Right lobe of liver (tissue), 6 donors: ENCODE results near the gene SRCIN1. TPM values are rescaled to one million over a fixed set of nuclear protein-coding genes. Genes with fewer than 3 reads are reported as not detected.
"Not testable (repeated sequence)": the region's sequence is repeated elsewhere in the genome, so short reads cannot be mapped to it uniquely, and the experiment has no call there.

Experiments used
- ATAC-seq, 4 donors: fragments of 200-7000 bp; cut with Tn5 transposase; one replicate each; pipeline ENCODE4 v1.9.1; 2020; ENCODE audit warnings: mild to moderate bottlenecking in 4 of 4, moderate library complexity in 4 of 4
- DNase-seq, 3 donors: peaks; one replicate each; pipeline ENCODE4 v3.0.0-alpha.2; 2020
- H3K27ac ChIP-seq, 3 donors: fragments of 200-600 bp; one replicate each; pipeline ENCODE4 v1.8.0; 2022
- H3K27me3 ChIP-seq, 2 donors: fragments of 200-600 bp; one replicate each; pipeline ENCODE4 v1.8.0; 2022
- H3K36me3 ChIP-seq, 4 donors: fragments of 200-600 bp; sonication (generic) in 1 of 4; one replicate each; pipeline versions ENCODE4 v1.5.1 to v1.8.0; 2017 to 2022; ENCODE audit warnings: control low read depth in 1 of 4
- H3K4me1 ChIP-seq, 4 donors: fragments of 200-600 bp; sonication (generic) in 1 of 4; one replicate each; pipeline versions ENCODE4 v1.5.1 to v1.8.0; 2017 to 2022; ENCODE audit warnings: control low read depth in 1 of 4
- H3K4me3 ChIP-seq, 3 donors: fragments of 200-600 bp; one replicate each; pipeline ENCODE4 v1.8.0; 2022
- H3K9me3 ChIP-seq, 4 donors: fragments of 200-600 bp; sonication (generic) in 1 of 4; one replicate each; pipeline versions ENCODE4 v1.5.1 to v1.8.0; 2017 to 2022; ENCODE audit warnings: control low read depth in 1 of 4
- CTCF ChIP-seq, 4 donors: fragments of 200-600 bp in 3 of 4; fragments of 450-650 bp in 1 of 4; IDR thresholded peaks; one replicate each; pipeline versions ENCODE4 v1.5.1 to v1.8.0; 2016 to 2022; ENCODE audit warnings: antibody characterized with exemption in 4 of 4, mild to moderate bottlenecking in 2 of 4
- POLR2A ChIP-seq: fragments of 450-650 bp; IDR thresholded peaks from one replicate; pipeline ENCODE4 v1.6.1; 2017; ENCODE audit warnings: antibody characterized with exemption, mild to moderate bottlenecking
- WGBS: methylation state at CpG from one replicate; pipeline ENCODE4 v1.1.6; 2018; ENCODE audit warnings: low coverage, low lambda C conversion rate; ENCODE audit not compliant: insufficient coverage; ENCODE audit errors: missing lambda C conversion rate; 5-methylcytosine and 5-hydroxymethylcytosine counted together
- intact Hi-C, 2 donors: fragments of 100-400 bp; cut with DNase I; formaldehyde crosslinking; loops; one replicate each; pipeline versions ENCODE4 v1.11.2 to v1.14.1; 2022
- total RNA-seq, 6 experiments: library from RNA; depleted of rRNA in 2 of 6; stranded (reverse); fragments of >200 nt in 2 of 6; fragmentation: NEBNext Ultra II Directional in 3 of 6; extraction: Animal tissue kit (Norgen Biotek cat#: 25700) in 3 of 6; gene quantifications; one replicate each; pipeline versions ENCODE4 v1.1.0 to v1.2.4, GENCODE V29; 2016 to 2023
- donor health status: DM: no; HTN: yes; CAD: no.
- donor health status: DM: no; HTN: no; CAD: no.
- donor health status: DM: no; HTN: no; CAD: no.
- donor health status: DM: no; HTN: yes; CAD: no.
- donor health status: DM: no; HTN: yes; CAD: no.

The SRCIN1 gene
- total RNA-seq, 6 experiments from 2014 or later: 5.6 to 17.6 (median 11.5) TPM

GRCh38 chr17:38504216-38504615, 101.5 kb downstream of the SRCIN1 start:
- WGBS: 89% methylated on average over 9 of the region's 14 CpGs
- intact Hi-C loops: no loop called here
- no peaks in the 10 kb centered on the region for H3K27me3 ChIP-seq
- H3K4me1 ChIP-seq: no peaks in the 10 kb centered on the region
- DNase-seq (no peak), ATAC-seq (no peak)
- TF ChIP-seq POLR2A (no peak), CTCF (IDR thresholded peaks at IDR 0.05) (no peak)
- H3K36me3 ChIP-seq: no peaks in the 10 kb centered on the region
- no peaks in the 10 kb centered on the region for H3K9me3 ChIP-seq
- no peak overlapping the region for H3K27ac ChIP-seq
- no peak overlapping the region for H3K4me3 ChIP-seq

GRCh38 chr17:38503286-38503913, 102.4 kb downstream of the SRCIN1 start:
- DNase-seq, intact Hi-C loops, H3K9me3 ChIP-seq, H3K4me1 ChIP-seq, H3K27me3 ChIP-seq, ATAC-seq, H3K27ac ChIP-seq, H3K36me3 ChIP-seq, H3K4me3 ChIP-seq: not testable (repeated sequence)
- WGBS: 88% methylated on average over 6 of the region's 15 CpGs

- 90% methylated on average over 2 of the region's 2 CpGs for WGBS
- H3K27ac ChIP-seq, H3K4me1 ChIP-seq, DNase-seq, H3K9me3 ChIP-seq, intact Hi-C loops, H3K4me3 ChIP-seq, ATAC-seq, H3K36me3 ChIP-seq, H3K27me3 ChIP-seq: not testable (repeated sequence)
Observed at GRCh38 chr17:38501718-38502117, 104.0 kb downstream of the SRCIN1 start.

- H3K4me1 ChIP-seq, H3K27ac ChIP-seq, ATAC-seq, H3K9me3 ChIP-seq, H3K27me3 ChIP-seq, intact Hi-C loops, H3K36me3 ChIP-seq, DNase-seq, H3K4me3 ChIP-seq: not testable (repeated sequence)
- whole genome bisulfite sequencing: 74% methylated on average over 7 of the region's 10 CpGs
Observed at GRCh38 chr17:38499230-38499629, 106.5 kb downstream of the SRCIN1 start.

- intact Hi-C loops: no loop called here
- Histone ChIP-seq H3K9me3 (no peaks in the 10 kb centered on the region), H3K27me3 (no peaks in the 10 kb centered on the region), H3K4me1 (no peaks in the 10 kb centered on the region), H3K27ac (no peak overlapping the region), H3K4me3 (no peak overlapping the region), H3K36me3 (no peaks in the 10 kb centered on the region)
- no peak for ATAC-seq
- DNase-seq: no peak
- no peak for TF ChIP-seq POLR2A
- TF ChIP-seq CTCF (IDR thresholded peaks at IDR 0.05): no peak
- WGBS: 83% methylated on average over 2 of the region's 14 CpGs
Observed at GRCh38 chr17:38498353-38498752, 107.4 kb downstream of the SRCIN1 start.

- intact Hi-C loops, H3K27me3 ChIP-seq, H3K9me3 ChIP-seq, H3K27ac ChIP-seq, H3K36me3 ChIP-seq, H3K4me1 ChIP-seq, ATAC-seq, DNase-seq, H3K4me3 ChIP-seq: not testable (repeated sequence)
- 97% methylated on average over 5 of the region's 10 CpGs for WGBS
Observed at GRCh38 chr17:38497656-38498055, 108.1 kb downstream of the SRCIN1 start.

- ATAC-seq, DNase-seq, H3K27ac ChIP-seq, H3K36me3 ChIP-seq, H3K9me3 ChIP-seq, H3K4me1 ChIP-seq, H3K4me3 ChIP-seq, H3K27me3 ChIP-seq: not testable (repeated sequence)
- intact Hi-C loops: loop anchor here (5.0 kb wide), 2 partner anchors 163 to 173 kb away; no protein-coding TSS in a partner anchor
- WGBS: 60% methylated on average over 4 of the region's 16 CpGs
Observed at GRCh38 chr17:38494152-38494551, 111.6 kb downstream of the SRCIN1 start.
